ENCODE data around the gene TP53BP1. TPM values are rescaled to one million over a fixed set of nuclear protein-coding genes. Genes with fewer than 3 reads are reported as not detected.

TP53BP1 gene
- 16.7 and 18.3 TPM in 2 replicates for total RNA-seq

GRCh38 chr15:43492673-43493601 lies at the start of gene TP53BP1:
TSS of gene TP53BP1 (minus strand) at chr15:43493156. CDS start at chr15:43493043, 113 bp downstream.

GRCh38 chr15:43517354-43518196 lies 24.6 kb upstream of the TP53BP1 start, which contains the start of gene MAP1A:
TSS of gene MAP1A (plus strand) at chr15:43517608. CDS start at chr15:43521474, 3,866 bp downstream.

GRCh38 chr15:43370975-43371974 lies 121.7 kb downstream of the TP53BP1 start, which contains the start of the genes TUBGCP4 and ZSCAN29:
TSS of gene TUBGCP4 (plus strand) at chr15:43371101. CDS start at chr15:43371355, 254 bp downstream.
TSS of gene ZSCAN29 (minus strand) at chr15:43371043. CDS start at chr15:43369913, 1,130 bp downstream.

Other genes starting within 250 kb of the TP53BP1 start
- gene TGM5, start 226.2 kb downstream of the TP53BP1 start, total RNA-seq: 0.16 TPM in 1 of 2 replicates, not detected in the other
- gene TGM7, start 190.9 kb downstream of the TP53BP1 start, total RNA-seq: not detected in 2 replicates
- 4.0 and 8.4 TPM in 2 replicates for gene LCMT2, start 162.6 kb downstream of the TP53BP1 start, total RNA-seq
- gene ZSCAN29, start 122.1 kb downstream of the TP53BP1 start, total RNA-seq: 12.5 and 13.9 TPM in 2 replicates
- 13.5 and 20.8 TPM in 2 replicates for gene TUBGCP4, start 122.1 kb downstream of the TP53BP1 start, total RNA-seq
- gene MAP1A, start 24.5 kb upstream of the TP53BP1 start, total RNA-seq: 0.39 and 0.42 TPM in 2 replicates
- gene PPIP5K1, start 97.1 kb upstream of the TP53BP1 start, total RNA-seq: 17.5 and 18.7 TPM in 2 replicates
- 87.1 and 108 TPM in 2 replicates for gene CKMT1B, start 100.9 kb upstream of the TP53BP1 start, total RNA-seq
- gene STRC, start 125.6 kb upstream of the TP53BP1 start, total RNA-seq: 0.49 TPM in 1 of 2 replicates, not detected in the other
- gene CATSPER2, start 155.7 kb upstream of the TP53BP1 start, total RNA-seq: 0.46 and 0.78 TPM in 2 replicates
- gene CKMT1A, start 200.7 kb upstream of the TP53BP1 start, total RNA-seq: 89.3 and 94.9 TPM in 2 replicates

Measured in hair follicular keratinocyte (primary cell).